Tibial nerve (tissue), 4 donors: ENCODE results near the gene THEM5. TPM values are rescaled to one million over a fixed set of nuclear protein-coding genes. Genes with fewer than 3 reads are reported as not detected.

Source experiments
- DNase-seq, 2 donors: peaks; one replicate each; pipeline ENCODE4 v3.0.0-alpha.2; 2019; ENCODE audit warnings: low spot score in 2 of 2
- H3K27ac ChIP-seq, 4 donors: fragments of 200-600 bp; sonication (generic) in 3 of 4; one replicate each; pipeline ENCODE4 v1.5.1; 2017 to 2019; ENCODE audit warnings: mild to moderate bottlenecking in 1 of 4
- H3K27me3 ChIP-seq, 2 donors: fragments of 200-600 bp; sonication (generic) in 1 of 2; one replicate each; pipeline versions ENCODE4 v1.5.1 to v1.6.0; 2017 to 2019
- H3K36me3 ChIP-seq, 3 donors: fragments of 200-600 bp; sonication (generic); one replicate each; pipeline ENCODE4 v1.5.1; 2018 to 2019
- H3K4me1 ChIP-seq, 4 donors: fragments of 200-600 bp; sonication (generic) in 3 of 4; one replicate each; pipeline ENCODE4 v1.5.1; 2017 to 2019
- H3K4me3 ChIP-seq, 4 donors: fragments of 200-600 bp; sonication (generic) in 3 of 4; one replicate each; pipeline ENCODE4 v1.5.1; 2017 to 2019; ENCODE audit warnings: mild to moderate bottlenecking in 1 of 4, moderate library complexity in 1 of 4
- H3K9me3 ChIP-seq, 4 donors: fragments of 200-600 bp; sonication (generic) in 3 of 4; one replicate each; pipeline ENCODE4 v1.5.1; 2017 to 2019
- CTCF ChIP-seq, 5 experiments: fragments of 200-600 bp in 3 of 5; fragments of 450-650 bp in 2 of 5; sonication (generic) in 3 of 5; IDR thresholded peaks; one replicate each; pipeline ENCODE4 v1.5.1; 2016 to 2019; ENCODE audit warnings: antibody characterized with exemption in 5 of 5, mild to moderate bottlenecking in 3 of 5, moderate library complexity in 2 of 5
- EP300 ChIP-seq, 2 donors: sonication (generic); formaldehyde crosslinking; IDR thresholded peaks; one replicate each; pipeline ENCODE4 v1.6.1; 2017; ENCODE audit warnings: antibody characterized with exemption in 2 of 2, mild to moderate bottlenecking in 1 of 2
- POLR2A ChIP-seq, 2 donors: fragments of 450-650 bp; IDR thresholded peaks; one replicate each; pipeline ENCODE4 v1.6.1; 2017; ENCODE audit warnings: antibody characterized with exemption in 2 of 2, mild to moderate bottlenecking in 2 of 2, moderate library complexity in 2 of 2
- WGBS, 2 donors: methylation state at CpG; one replicate each; pipeline ENCODE4 v1.1.5; 2018; 5-methylcytosine and 5-hydroxymethylcytosine counted together
- total RNA-seq, 4 donors: library from RNA; depleted of rRNA; stranded (reverse); fragments of >200 nt; gene quantifications; one replicate each; pipeline ENCODE4 v1.1.0, GENCODE V29; 2016

Gene THEM5
- total RNA-seq, 4 donors from 2014 or later, result not detected

- DNase-seq, result no peak
- 56 to 61% methylated on average over 12 of the region's 12 CpGs for WGBS, 2 donors
- no peaks in the 10 kb centered on the region for H3K36me3 ChIP-seq
- no peak within 1 kb of the TSS for H3K27ac ChIP-seq
- peaks cover 0 to 29% of the 10 kb centered on the region in 2 donors for H3K27me3 ChIP-seq
- H3K4me3 ChIP-seq, result no peak within 1 kb of the TSS
- TF ChIP-seq POLR2A (IDR thresholded peaks at IDR 0.05) (no peak), EP300 (IDR thresholded peaks at IDR 0.05) (no peak), CTCF (IDR thresholded peaks at IDR 0.05) (no peak)
- H3K4me1 ChIP-seq, result peaks cover 0 to 9% (median 0%) of the 10 kb centered on the region in 4 donors
- no peaks in the 10 kb centered on the region for H3K9me3 ChIP-seq
Observed at GRCh38 chr1:151805066-151805820, 48.3 kb downstream of the THEM5 start, which contains the start of gene LINGO4. Gene LINGO4 (minus strand): TSS chr1:151805419. CDS start chr1:151802704, 2,715 bp downstream.

- H3K9me3 ChIP-seq, result no peaks in the 10 kb centered on the region
- 93 to 100% methylated on average over 3 of the region's 3 CpGs for WGBS, 2 donors
- H3K4me3 ChIP-seq, result no peak overlapping the region
- H3K27ac ChIP-seq, result no peak overlapping the region
- no peaks in the 10 kb centered on the region for H3K4me1 ChIP-seq
- no peak for DNase-seq
- TF ChIP-seq CTCF (IDR thresholded peaks at IDR 0.05) (no peak), EP300 (IDR thresholded peaks at IDR 0.05) (no peak), POLR2A (IDR thresholded peaks at IDR 0.05) (no peak)
- H3K36me3 ChIP-seq, result no peaks in the 10 kb centered on the region
- peaks cover 0 to 39% of the 10 kb centered on the region in 2 donors for H3K27me3 ChIP-seq
Observed at GRCh38 chr1:151803915-151804314, 49.6 kb downstream of the THEM5 start.

GRCh38 chr1:151803164-151803563 is 50.3 kb downstream of the THEM5 start:
- no peak for DNase-seq
- TF ChIP-seq EP300 (IDR thresholded peaks at IDR 0.05) (no peak), POLR2A (IDR thresholded peaks at IDR 0.05) (no peak), CTCF (IDR thresholded peaks at IDR 0.05) (no peak)
- no peak overlapping the region for H3K27ac ChIP-seq
- no peaks in the 10 kb centered on the region for H3K36me3 ChIP-seq
- no peaks in the 10 kb centered on the region for H3K9me3 ChIP-seq
- H3K4me1 ChIP-seq, result no peaks in the 10 kb centered on the region
- peaks cover 0 to 39% of the 10 kb centered on the region in 2 donors for H3K27me3 ChIP-seq
- no peak overlapping the region for H3K4me3 ChIP-seq

GRCh38 chr1:151802372-151802771 is 51.1 kb downstream of the THEM5 start:
- TF ChIP-seq CTCF (IDR thresholded peaks at IDR 0.05) (no peak), POLR2A (IDR thresholded peaks at IDR 0.05) (no peak), EP300 (IDR thresholded peaks at IDR 0.05) (no peak)
- Histone ChIP-seq H3K4me3 (no peak overlapping the region), H3K9me3 (no peaks in the 10 kb centered on the region), H3K27me3 (peaks cover 0 to 39% of the 10 kb centered on the region in 2 donors), H3K27ac (no peak overlapping the region), H3K36me3 (peaks cover 0 to 5% (median 0%) of the 10 kb centered on the region in 3 donors), H3K4me1 (no peaks in the 10 kb centered on the region)
- no peak for DNase-seq
- WGBS, 2 donors, result 90 to 95% methylated on average over 3 to 5 of the region's 5 CpGs

- Histone ChIP-seq H3K27me3 (peaks cover 0 to 39% of the 10 kb centered on the region in 2 donors), H3K4me1 (no peaks in the 10 kb centered on the region), H3K9me3 (no peaks in the 10 kb centered on the region), H3K4me3 (no peak overlapping the region), H3K36me3 (peaks cover 0 to 5% (median 0%) of the 10 kb centered on the region in 3 donors), H3K27ac (no peak overlapping the region)
- TF ChIP-seq CTCF (IDR thresholded peaks at IDR 0.05) (no peak), EP300 (IDR thresholded peaks at IDR 0.05) (no peak), POLR2A (IDR thresholded peaks at IDR 0.05) (no peak)
- 86 to 92% methylated on average over 4 to 6 of the region's 7 CpGs for WGBS, 2 donors
- no peak for DNase-seq
Observed at GRCh38 chr1:151801846-151802245, 51.7 kb downstream of the THEM5 start.
